Vagina (tissue), 2 donors: Measurements from ENCODE around the gene AP4S1. TPM values are rescaled to one million over a fixed set of nuclear protein-coding genes. Genes with fewer than 3 reads are reported as not detected.

ENCODE experiments used
- DNase-seq, 2 donors: peaks; one replicate each; pipeline ENCODE4 v3.0.0-alpha.2; 2017; ENCODE audit errors: extremely low spot score in 2 of 2
- H3K27ac ChIP-seq: fragments of 200-600 bp; sonication (generic); one replicate; pipeline ENCODE4 v1.5.1; 2019
- H3K27me3 ChIP-seq: fragments of 200-600 bp; sonication (generic); one replicate; pipeline ENCODE4 v1.5.1; 2019
- H3K36me3 ChIP-seq, 2 donors: fragments of 200-600 bp; sonication (generic); one replicate each; pipeline ENCODE4 v1.5.1; 2017 to 2019
- H3K4me1 ChIP-seq: fragments of 200-600 bp; sonication (generic); one replicate; pipeline ENCODE4 v1.5.1; 2019
- H3K4me3 ChIP-seq, 2 donors: fragments of 200-600 bp; sonication (generic); 1 replicate in 1 of 2; 2 replicates in 1 of 2; pipeline ENCODE4 v1.5.1; 2016 to 2019
- H3K9me3 ChIP-seq: fragments of 200-600 bp; sonication (generic); one replicate; pipeline ENCODE4 v1.5.1; 2019
- POLR2A ChIP-seq, 2 donors: fragments of 450-650 bp; IDR thresholded peaks; one replicate each; pipeline ENCODE4 v1.6.1; 2017; ENCODE audit warnings: antibody characterized with exemption in 2 of 2, mild to moderate bottlenecking in 2 of 2, moderate library complexity in 2 of 2
- POLR2AphosphoS5 ChIP-seq, 2 donors: sonication (generic); formaldehyde crosslinking; IDR thresholded peaks; one replicate each; pipeline ENCODE4 v1.9.0; 2017; ENCODE audit warnings: antibody characterized with exemption in 2 of 2, mild to moderate bottlenecking in 2 of 2, low read depth in 1 of 2; ENCODE audit not compliant: insufficient read depth in 1 of 2
- intact Hi-C: fragments of 100-400 bp; cut with DNase I; formaldehyde crosslinking; loops from one replicate; pipeline ENCODE4 v1.15.1; 2023
- total RNA-seq: library from RNA; depleted of rRNA; stranded (reverse); fragments of >200 nt; gene quantifications from one replicate; pipeline ENCODE4 v1.2.3, GENCODE V29; 2016
- TF ChIP-seq, protein P1 (sequence below), 3 experiments: fragments of 450-650 bp in 2 of 3; fragments of 200-600 bp in 1 of 3; sonication (generic) in 1 of 3; IDR thresholded peaks; one replicate each; pipeline ENCODE4 v1.5.1; 2017 to 2019; ENCODE audit warnings: antibody characterized with exemption in 3 of 3, mild to moderate bottlenecking in 2 of 3, moderate library complexity in 2 of 3

The AP4S1 gene
- total RNA-seq, 1 donor from 2014 or later, result 3.4 TPM

DNA sequence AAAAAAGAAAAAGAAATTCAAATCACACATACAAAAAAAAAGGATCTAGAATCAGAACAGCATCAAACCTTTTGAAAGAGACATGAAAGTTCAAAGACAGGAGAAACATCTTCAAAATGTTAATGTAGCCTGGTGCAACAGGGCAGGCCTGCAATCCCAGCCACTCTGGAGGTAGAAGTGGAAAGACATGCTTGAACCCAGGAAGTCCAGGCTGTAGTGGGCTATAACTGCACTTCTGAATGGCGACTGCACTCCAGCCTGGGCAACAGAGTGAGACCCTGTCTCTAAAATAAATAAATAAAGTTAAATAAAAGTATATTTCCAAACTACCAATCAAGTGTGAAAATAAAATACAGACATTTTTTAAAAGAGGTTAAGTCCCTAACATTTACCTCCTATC is 18.7 kb upstream of the AP4S1 start:
- TF ChIP-seq POLR2AphosphoS5 (IDR thresholded peaks at IDR 0.05; ENCODE audit: insufficient read depth in 1 of 2, low read depth in 1 of 2), result no peak
- TF ChIP-seq, protein P1, sequence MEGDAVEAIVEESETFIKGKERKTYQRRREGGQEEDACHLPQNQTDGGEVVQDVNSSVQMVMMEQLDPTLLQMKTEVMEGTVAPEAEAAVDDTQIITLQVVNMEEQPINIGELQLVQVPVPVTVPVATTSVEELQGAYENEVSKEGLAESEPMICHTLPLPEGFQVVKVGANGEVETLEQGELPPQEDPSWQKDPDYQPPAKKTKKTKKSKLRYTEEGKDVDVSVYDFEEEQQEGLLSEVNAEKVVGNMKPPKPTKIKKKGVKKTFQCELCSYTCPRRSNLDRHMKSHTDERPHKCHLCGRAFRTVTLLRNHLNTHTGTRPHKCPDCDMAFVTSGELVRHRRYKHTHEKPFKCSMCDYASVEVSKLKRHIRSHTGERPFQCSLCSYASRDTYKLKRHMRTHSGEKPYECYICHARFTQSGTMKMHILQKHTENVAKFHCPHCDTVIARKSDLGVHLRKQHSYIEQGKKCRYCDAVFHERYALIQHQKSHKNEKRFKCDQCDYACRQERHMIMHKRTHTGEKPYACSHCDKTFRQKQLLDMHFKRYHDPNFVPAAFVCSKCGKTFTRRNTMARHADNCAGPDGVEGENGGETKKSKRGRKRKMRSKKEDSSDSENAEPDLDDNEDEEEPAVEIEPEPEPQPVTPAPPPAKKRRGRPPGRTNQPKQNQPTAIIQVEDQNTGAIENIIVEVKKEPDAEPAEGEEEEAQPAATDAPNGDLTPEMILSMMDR (IDR thresholded peaks at IDR 0.05), result no peak
- TF ChIP-seq POLR2A (IDR thresholded peaks at IDR 0.05), result no peak
- H3K27ac ChIP-seq, result no peak overlapping the region
- no peak overlapping the region for H3K4me3 ChIP-seq
- no peaks in the 10 kb centered on the region for H3K27me3 ChIP-seq
- H3K36me3 ChIP-seq, result no peaks in the 10 kb centered on the region
- H3K4me1 ChIP-seq, result peaks cover 6% of the 10 kb centered on the region
- no peaks in the 10 kb centered on the region for H3K9me3 ChIP-seq
- no peak for DNase-seq
- intact Hi-C loops, result no loop called here

DNA sequence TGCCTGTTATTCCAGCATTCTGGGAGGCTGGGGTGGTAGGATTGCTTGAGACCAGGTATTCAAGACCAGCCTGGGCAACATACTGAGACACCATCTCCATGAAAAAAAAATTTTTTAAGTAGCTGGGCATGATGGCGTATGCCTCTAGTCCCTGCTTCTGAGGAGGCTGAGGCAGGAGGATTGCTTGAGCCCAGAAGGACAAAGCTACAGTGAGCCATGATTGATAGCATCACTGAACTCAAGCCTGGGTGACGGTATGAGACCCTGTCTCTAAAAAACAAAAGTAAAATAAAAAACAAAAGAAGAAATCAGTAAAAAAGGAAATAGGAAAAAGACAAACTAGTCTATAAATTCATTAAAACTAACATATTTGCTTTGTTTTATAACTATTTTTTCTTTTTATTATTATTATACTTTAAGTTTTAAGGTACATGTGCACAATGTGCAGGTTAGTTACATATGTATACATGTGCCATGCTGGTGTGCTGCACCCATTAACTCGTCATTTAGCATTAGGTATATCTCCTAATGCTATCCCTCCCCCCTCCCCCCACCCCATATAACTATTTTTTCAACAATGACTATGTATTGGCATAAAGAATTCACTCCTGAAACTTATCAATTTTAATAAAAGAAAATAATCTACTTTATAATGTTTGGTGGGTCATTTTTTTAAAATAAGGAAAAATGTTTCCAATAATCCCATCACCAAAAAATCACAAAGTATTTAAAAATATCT is 15.4 kb upstream of the AP4S1 start:
- Histone ChIP-seq H3K27me3 (no peaks in the 10 kb centered on the region), H3K9me3 (no peaks in the 10 kb centered on the region), H3K27ac (no peak overlapping the region), H3K4me1 (peaks cover 6% of the 10 kb centered on the region), H3K4me3 (no peak overlapping the region), H3K36me3 (no peaks in the 10 kb centered on the region)
- intact Hi-C loops, result no loop called here
- TF ChIP-seq POLR2A (IDR thresholded peaks at IDR 0.05) (no peak), POLR2AphosphoS5 (IDR thresholded peaks at IDR 0.05; ENCODE audit: insufficient read depth in 1 of 2, low read depth in 1 of 2) (no peak)
- TF ChIP-seq, protein P1 (IDR thresholded peaks at IDR 0.05), result no peak
- peak in 1 of 2 donors; percentile 27 for DNase-seq

DNA sequence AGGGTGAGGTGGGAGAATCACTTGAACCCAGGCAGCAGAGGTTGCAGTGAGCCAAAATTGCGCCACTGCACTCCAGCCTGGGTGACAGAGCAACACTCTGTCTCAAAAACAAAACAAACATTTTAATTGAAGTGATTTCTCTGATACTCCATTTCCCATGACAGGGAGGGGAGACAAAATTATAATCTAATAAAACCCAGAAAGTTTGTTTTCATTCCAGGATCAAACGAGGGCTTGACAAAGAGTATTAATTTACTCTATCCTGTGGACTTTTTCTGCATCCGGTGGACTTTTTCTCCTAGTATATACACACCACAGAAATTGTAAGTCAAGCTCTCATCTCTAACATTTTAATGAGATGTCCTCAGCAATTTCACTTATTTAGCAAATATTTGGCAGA is 14.5 kb upstream of the AP4S1 start:
- Histone ChIP-seq H3K27ac (no peak overlapping the region), H3K9me3 (no peaks in the 10 kb centered on the region), H3K36me3 (no peaks in the 10 kb centered on the region), H3K4me1 (peaks cover 11% of the 10 kb centered on the region), H3K27me3 (no peaks in the 10 kb centered on the region), H3K4me3 (no peak overlapping the region)
- DNase-seq, result no peak
- no peak for TF ChIP-seq POLR2A (IDR thresholded peaks at IDR 0.05)
- TF ChIP-seq, protein P1 (IDR thresholded peaks at IDR 0.05), result no peak
- no peak for TF ChIP-seq POLR2AphosphoS5 (IDR thresholded peaks at IDR 0.05; ENCODE audit: insufficient read depth in 1 of 2, low read depth in 1 of 2)
- intact Hi-C loops, result no loop called here

DNA sequence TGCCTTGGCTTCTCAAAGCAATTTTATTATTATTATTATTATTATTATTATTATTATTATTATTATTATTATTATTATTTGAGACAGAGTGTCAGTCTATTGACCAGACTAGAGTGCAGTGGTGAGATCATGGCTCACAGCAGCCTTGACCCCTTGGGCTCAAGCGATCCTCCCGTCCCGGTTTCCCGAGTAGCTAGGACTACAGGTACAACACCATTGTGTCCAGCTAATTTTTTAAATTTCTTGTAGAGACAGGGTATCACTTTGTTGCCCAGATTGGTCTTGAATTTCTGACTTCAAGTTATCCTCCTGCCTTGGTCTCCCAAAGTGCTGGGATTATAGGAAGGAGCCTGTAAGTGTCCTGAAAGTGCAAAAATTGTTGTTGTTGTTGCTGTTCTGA is 11.6 kb upstream of the AP4S1 start:
- H3K9me3 ChIP-seq, result no peaks in the 10 kb centered on the region
- no peak overlapping the region for H3K4me3 ChIP-seq
- H3K27ac ChIP-seq, result no peak overlapping the region
- no peak for DNase-seq
- intact Hi-C loops, result no loop called here
- peaks cover 21% of the 10 kb centered on the region for H3K4me1 ChIP-seq
- no peaks in the 10 kb centered on the region for H3K27me3 ChIP-seq
- TF ChIP-seq POLR2A (IDR thresholded peaks at IDR 0.05) (no peak), POLR2AphosphoS5 (IDR thresholded peaks at IDR 0.05; ENCODE audit: insufficient read depth in 1 of 2, low read depth in 1 of 2) (no peak)
- TF ChIP-seq, protein P1 (IDR thresholded peaks at IDR 0.05), result no peak
- H3K36me3 ChIP-seq, result no peaks in the 10 kb centered on the region

DNA sequence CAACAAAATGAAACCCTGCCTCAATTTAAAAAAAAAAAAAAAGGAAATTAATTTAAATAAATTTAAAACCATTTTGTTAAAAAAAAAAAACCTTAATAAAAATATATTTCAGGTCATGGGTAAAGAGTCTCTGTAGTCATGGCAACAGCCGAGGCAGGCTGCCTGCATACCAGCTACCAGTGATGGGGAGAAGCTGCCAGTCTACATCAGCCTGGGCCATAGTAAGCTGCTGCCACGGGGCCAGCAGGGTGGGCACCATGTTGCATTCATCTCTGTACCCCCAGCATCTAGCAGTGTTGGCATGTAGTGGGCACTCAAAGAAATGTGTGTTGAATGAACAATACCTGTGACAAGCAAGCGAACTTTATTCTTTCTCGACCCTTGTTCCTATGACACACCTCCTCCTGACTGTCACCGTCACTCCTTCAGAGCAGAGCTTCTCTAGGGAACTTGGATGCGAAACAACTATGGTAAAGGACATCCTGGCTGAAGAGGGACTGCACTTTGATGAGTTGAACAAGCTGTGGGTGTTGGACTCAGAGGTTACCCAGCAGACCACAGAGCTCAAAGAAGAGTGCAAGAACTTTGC is 7.3 kb upstream of the AP4S1 start:
- H3K9me3 ChIP-seq, result no peaks in the 10 kb centered on the region
- intact Hi-C loops, result no loop called here
- H3K4me1 ChIP-seq, result peaks cover 51% of the 10 kb centered on the region

More for the DNA sequence above, 7.3 kb upstream of the AP4S1 start:
- no peaks in the 10 kb centered on the region for H3K27me3 ChIP-seq
- no peaks in the 10 kb centered on the region for H3K36me3 ChIP-seq
- DNase-seq, result no peak
- no peak overlapping the region for H3K4me3 ChIP-seq
- TF ChIP-seq POLR2AphosphoS5 (IDR thresholded peaks at IDR 0.05; ENCODE audit: insufficient read depth in 1 of 2, low read depth in 1 of 2), result no peak
- TF ChIP-seq, protein P1 (IDR thresholded peaks at IDR 0.05), result no peak
- TF ChIP-seq POLR2A (IDR thresholded peaks at IDR 0.05), result no peak
- H3K27ac ChIP-seq, result no peak overlapping the region
